CD14-positive monocyte (primary cell): Measurements from ENCODE around the gene UEVLD. TPM values are rescaled to one million over a fixed set of nuclear protein-coding genes. Genes with fewer than 3 reads are reported as not detected.

Source experiments
- DNase-seq, 3 donors: peaks; one replicate each; pipeline ENCODE4 v3.0.0-alpha.2; 2011 to 2022
- H2AFZ ChIP-seq: 2 replicates; pipeline ENCODE4 v1.6.0; 2012; ENCODE audit warnings: mild to moderate bottlenecking, low read depth, low read length, inconsistent platforms; ENCODE audit not compliant: insufficient read depth, poor library complexity, severe bottlenecking
- H3K27ac ChIP-seq, 2 donors: 1 replicate in 1 of 2; 2 replicates in 1 of 2; pipeline ENCODE4 v1.5.1; 2012 to 2013; ENCODE audit warnings: low read length in 2 of 2, control low read depth in 1 of 2, inconsistent platforms in 1 of 2, low read depth in 1 of 2, mild to moderate bottlenecking in 1 of 2
- H3K27me3 ChIP-seq, 2 donors: one replicate each; pipeline versions ENCODE4 v1.6.0 to v1.6.1; 2011 to 2013; ENCODE audit warnings: low read length in 2 of 2; ENCODE audit not compliant: control insufficient read depth in 2 of 2, insufficient read depth in 2 of 2
- H3K36me3 ChIP-seq, 2 donors: replicated peaks in 1 of 2; 1 replicate in 1 of 2; 2 replicates in 1 of 2; pipeline versions ENCODE4 v1.5.1 to v1.6.1; 2012 to 2013; ENCODE audit warnings: low read length in 2 of 2, control low read depth in 1 of 2, inconsistent platforms in 1 of 2, mild to moderate bottlenecking in 1 of 2; ENCODE audit not compliant: insufficient read depth in 2 of 2, control insufficient read depth in 1 of 2
- H3K4me1 ChIP-seq, 2 donors: 1 replicate in 1 of 2; 2 replicates in 1 of 2; pipeline versions ENCODE4 v1.5.1 to v1.6.1; 2012 to 2013; ENCODE audit warnings: low read length in 2 of 2, control low read depth in 1 of 2, inconsistent platforms in 1 of 2, mild to moderate bottlenecking in 1 of 2, moderate library complexity in 1 of 2; ENCODE audit not compliant: insufficient read depth in 2 of 2, control insufficient read depth in 1 of 2
- H3K4me2 ChIP-seq: replicated peaks from 2 replicates; pipeline ENCODE3; 2012; ENCODE audit warnings: low read length, moderate library complexity, mild to moderate bottlenecking; ENCODE audit not compliant: poor library complexity, severe bottlenecking; ENCODE audit errors: extremely low read depth
- H3K4me3 ChIP-seq, 3 experiments: fragments of 200-600 bp in 1 of 3; sonication (generic) in 1 of 3; replicated peaks in 1 of 3; 1 replicate in 2 of 3; 2 replicates in 1 of 3; pipeline ENCODE4 v1.5.1; 2011 to 2013; ENCODE audit warnings: low read length in 3 of 3, mild to moderate bottlenecking in 3 of 3, control low read depth in 2 of 3, low read depth in 2 of 3, inconsistent platforms in 1 of 3, moderate library complexity in 1 of 3
- H3K79me2 ChIP-seq: 2 replicates; pipeline ENCODE4 v1.6.0; 2012; ENCODE audit warnings: mild to moderate bottlenecking, control low read depth, inconsistent platforms, low read length, moderate library complexity; ENCODE audit not compliant: insufficient read depth
- H3K9ac ChIP-seq: 2 replicates; pipeline ENCODE4 v1.6.0; 2017; ENCODE audit warnings: low read length, mild to moderate bottlenecking; ENCODE audit not compliant: insufficient read depth, poor library complexity, severe bottlenecking
- H3K9me3 ChIP-seq, 2 donors: replicated peaks in 1 of 2; 1 replicate in 1 of 2; 2 replicates in 1 of 2; pipeline versions ENCODE4 v1.5.1 to v1.6.1; 2012 to 2013; ENCODE audit warnings: low read length in 2 of 2, control low read depth in 1 of 2; ENCODE audit not compliant: control insufficient read depth in 1 of 2, insufficient read depth in 1 of 2
- H4K20me1 ChIP-seq: 2 replicates; pipeline ENCODE4 v1.6.0; 2012; ENCODE audit warnings: mild to moderate bottlenecking, low read length, control low read depth, moderate library complexity; ENCODE audit not compliant: insufficient read depth
- H3K27ac Mint-ChIP-seq, 7 donors: one replicate each; pipeline ENCODE4 v1.8.0; 2020; ENCODE audit warnings: mild to moderate bottlenecking in 7 of 7, mixed read lengths in 7 of 7, moderate library complexity in 6 of 7, inconsistent platforms in 2 of 7
- H3K27me3 Mint-ChIP-seq, 3 donors: one replicate each; pipeline ENCODE4 v1.8.0; 2021 to 2022; ENCODE audit warnings: low read depth in 3 of 3, mild to moderate bottlenecking in 3 of 3, mixed read lengths in 3 of 3, moderate library complexity in 3 of 3, inconsistent platforms in 1 of 3
- H3K36me3 Mint-ChIP-seq, 2 donors: one replicate each; pipeline ENCODE4 v1.8.0; 2020; ENCODE audit warnings: mixed read lengths in 2 of 2, inconsistent platforms in 1 of 2, mild to moderate bottlenecking in 1 of 2
- H3K4me1 Mint-ChIP-seq: one replicate; pipeline ENCODE4 v1.8.0; 2020; ENCODE audit warnings: mild to moderate bottlenecking, mixed read lengths
- H3K4me3 Mint-ChIP-seq, 2 donors: one replicate each; pipeline ENCODE4 v1.8.0; 2020; ENCODE audit warnings: mild to moderate bottlenecking in 2 of 2, mixed read lengths in 2 of 2, moderate library complexity in 1 of 2
- H3K9me3 Mint-ChIP-seq, 7 donors: one replicate each; pipeline ENCODE4 v1.8.0; 2020 to 2022; ENCODE audit warnings: mixed read lengths in 7 of 7, mild to moderate bottlenecking in 6 of 7, moderate library complexity in 6 of 7, inconsistent platforms in 2 of 7
- WGBS: methylation state at CpG from one replicate; pipeline ENCODE4 v1.1.5; 2013; ENCODE audit warnings: missing lambda C conversion rate; ENCODE audit not compliant: insufficient coverage; 5-methylcytosine and 5-hydroxymethylcytosine counted together
- intact Hi-C, 2 donors: fragments of 100-400 bp; cut with micrococcal nuclease; formaldehyde crosslinking; loops; one replicate each; pipeline versions ENCODE4 v1.15.0 to v1.15.1; 2023
- polyA plus RNA-seq, 3 donors: library from polyadenylated mRNA; depleted of rRNA in 1 of 3; unstranded in 2 of 3; stranded (reverse) in 1 of 3; fragments of 300-500 nt in 2 of 3; fragments of >200 nt in 1 of 3; fragmentation: Illumina TruSeq in 2 of 3; gene quantifications; 1 replicate in 2 of 3; 2 replicates in 1 of 3; pipeline ENCODE4 v1.2.3, GENCODE V29; 2012 to 2021
- TF ChIP-seq, protein P1 (sequence below): fragments of 200-600 bp; IDR thresholded peaks from one replicate; pipeline ENCODE4 v1.8.0; 2022; ENCODE audit warnings: antibody characterized with exemption, mild to moderate bottlenecking

The UEVLD gene
- polyA plus RNA-seq, 3 donors: 8.0 to 15.5 (median 11.7) TPM

GRCh38 chr11:18490319-18490718, 98.2 kb downstream of the UEVLD start:
- peaks cover 0 to 3% (median 0%) of the 10 kb centered on the region in 7 donors for H3K9me3 Mint-ChIP-seq

GRCh38 chr11:18485913-18486528, 102.5 kb downstream of the UEVLD start:
- peak in 1 of 3 donors; percentile 6 for DNase-seq
- H3K4me3 ChIP-seq: no peak overlapping the region
- H3K27ac ChIP-seq: no peak overlapping the region
- 91% methylated on average over 5 of the region's 8 CpGs for WGBS
- intact Hi-C loops: no loop called here
- no peaks in the 10 kb centered on the region for H3K79me2 ChIP-seq
- H3K4me1 ChIP-seq: no peaks in the 10 kb centered on the region
- no peak overlapping the region for H3K9ac ChIP-seq
- H4K20me1 ChIP-seq: no peaks in the 10 kb centered on the region
- TF ChIP-seq, protein P1, sequence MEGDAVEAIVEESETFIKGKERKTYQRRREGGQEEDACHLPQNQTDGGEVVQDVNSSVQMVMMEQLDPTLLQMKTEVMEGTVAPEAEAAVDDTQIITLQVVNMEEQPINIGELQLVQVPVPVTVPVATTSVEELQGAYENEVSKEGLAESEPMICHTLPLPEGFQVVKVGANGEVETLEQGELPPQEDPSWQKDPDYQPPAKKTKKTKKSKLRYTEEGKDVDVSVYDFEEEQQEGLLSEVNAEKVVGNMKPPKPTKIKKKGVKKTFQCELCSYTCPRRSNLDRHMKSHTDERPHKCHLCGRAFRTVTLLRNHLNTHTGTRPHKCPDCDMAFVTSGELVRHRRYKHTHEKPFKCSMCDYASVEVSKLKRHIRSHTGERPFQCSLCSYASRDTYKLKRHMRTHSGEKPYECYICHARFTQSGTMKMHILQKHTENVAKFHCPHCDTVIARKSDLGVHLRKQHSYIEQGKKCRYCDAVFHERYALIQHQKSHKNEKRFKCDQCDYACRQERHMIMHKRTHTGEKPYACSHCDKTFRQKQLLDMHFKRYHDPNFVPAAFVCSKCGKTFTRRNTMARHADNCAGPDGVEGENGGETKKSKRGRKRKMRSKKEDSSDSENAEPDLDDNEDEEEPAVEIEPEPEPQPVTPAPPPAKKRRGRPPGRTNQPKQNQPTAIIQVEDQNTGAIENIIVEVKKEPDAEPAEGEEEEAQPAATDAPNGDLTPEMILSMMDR: no peak
- H3K4me1 Mint-ChIP-seq: no peaks in the 10 kb centered on the region
- H2AFZ ChIP-seq: no peak overlapping the region
- no peak overlapping the region for H3K27ac Mint-ChIP-seq
- H3K4me3 Mint-ChIP-seq: no peak overlapping the region
- H3K4me2 ChIP-seq: no peak overlapping the region
- H3K9me3 Mint-ChIP-seq: peaks cover 0 to 3% (median 0%) of the 10 kb centered on the region in 7 donors
- H3K36me3 ChIP-seq: peaks cover 69 to 90% of the 10 kb centered on the region in 2 donors
- H3K9me3 ChIP-seq: no peaks in the 10 kb centered on the region
- peaks cover 69 to 87% of the 10 kb centered on the region in 2 donors for H3K36me3 Mint-ChIP-seq
- H3K27me3 ChIP-seq: no peaks in the 10 kb centered on the region
- H3K27me3 Mint-ChIP-seq: no peaks in the 10 kb centered on the region

More at GRCh38 chr11:18490319-18490718, 98.2 kb downstream of the UEVLD start:
- TF ChIP-seq, protein P1: no peak
- Histone ChIP-seq H3K9me3 (no peaks in the 10 kb centered on the region), H3K27me3 (no peaks in the 10 kb centered on the region), H3K27ac (no peak overlapping the region), H3K36me3 (peaks cover 67 to 90% of the 10 kb centered on the region in 2 donors), H4K20me1 (peaks cover 12% of the 10 kb centered on the region), H3K4me2 (no peak overlapping the region), H2AFZ (no peak overlapping the region), H3K79me2 (no peaks in the 10 kb centered on the region), H3K4me3 (no peak overlapping the region), H3K9ac (no peak overlapping the region), H3K4me1 (no peaks in the 10 kb centered on the region)
- Mint-ChIP-seq H3K27me3 (no peaks in the 10 kb centered on the region), H3K27ac (no peak overlapping the region), H3K4me1 (no peaks in the 10 kb centered on the region), H3K36me3 (peaks cover 56 to 79% of the 10 kb centered on the region in 2 donors), H3K4me3 (no peak overlapping the region)
- WGBS: 100% methylated on average over 1 of the region's 1 CpG
- intact Hi-C loops: no loop called here
- no peak for DNase-seq

Other genes starting within 250 kb of the UEVLD start
- 100 to 1,000 TPM; 191 to 501 (median 438) TPM for gene LDHA, start 194.2 kb downstream of the UEVLD start, polyA plus RNA-seq
- gene LDHC, start 176.4 kb downstream of the UEVLD start, polyA plus RNA-seq: not detected
- not detected for gene LDHAL6A, start 132.9 kb downstream of the UEVLD start, polyA plus RNA-seq
- 100 to 1,000 TPM in 2 of 3 donors, 10 to 100 TPM in 1; 76.7 to 116 (median 112) TPM for gene TSG101, start 61.8 kb downstream of the UEVLD start, polyA plus RNA-seq
- under 1 TPM in 1 of 3 donors, not detected in 2; 0.43 TPM for gene MISFA, start 11.1 kb upstream of the UEVLD start, polyA plus RNA-seq
- 10 to 100 TPM in 2 of 3 donors, 1 to 10 TPM in 1; 8.4 to 14.9 (median 11.8) TPM for gene SPTY2D1, start 45.6 kb upstream of the UEVLD start, polyA plus RNA-seq
- 1 to 10 TPM; 1.3 to 4.3 (median 3.5) TPM for gene TMEM86A, start 110.0 kb upstream of the UEVLD start, polyA plus RNA-seq
- not detected for gene IGSF22, start 137.5 kb upstream of the UEVLD start, polyA plus RNA-seq
- gene PTPN5, start 203.1 kb upstream of the UEVLD start, polyA plus RNA-seq: not detected